Measurements from ENCODE around the gene ZSCAN18. TPM values are rescaled to one million over a fixed set of nuclear protein-coding genes. Genes with fewer than 3 reads are reported as not detected.

ZSCAN18 gene
- total RNA-seq, 3 donors from 2014 or later (not counting 1 experiment from before 2014, with no cell fraction given), result 29.9 to 42.7 (median 35.9) TPM

DNA sequence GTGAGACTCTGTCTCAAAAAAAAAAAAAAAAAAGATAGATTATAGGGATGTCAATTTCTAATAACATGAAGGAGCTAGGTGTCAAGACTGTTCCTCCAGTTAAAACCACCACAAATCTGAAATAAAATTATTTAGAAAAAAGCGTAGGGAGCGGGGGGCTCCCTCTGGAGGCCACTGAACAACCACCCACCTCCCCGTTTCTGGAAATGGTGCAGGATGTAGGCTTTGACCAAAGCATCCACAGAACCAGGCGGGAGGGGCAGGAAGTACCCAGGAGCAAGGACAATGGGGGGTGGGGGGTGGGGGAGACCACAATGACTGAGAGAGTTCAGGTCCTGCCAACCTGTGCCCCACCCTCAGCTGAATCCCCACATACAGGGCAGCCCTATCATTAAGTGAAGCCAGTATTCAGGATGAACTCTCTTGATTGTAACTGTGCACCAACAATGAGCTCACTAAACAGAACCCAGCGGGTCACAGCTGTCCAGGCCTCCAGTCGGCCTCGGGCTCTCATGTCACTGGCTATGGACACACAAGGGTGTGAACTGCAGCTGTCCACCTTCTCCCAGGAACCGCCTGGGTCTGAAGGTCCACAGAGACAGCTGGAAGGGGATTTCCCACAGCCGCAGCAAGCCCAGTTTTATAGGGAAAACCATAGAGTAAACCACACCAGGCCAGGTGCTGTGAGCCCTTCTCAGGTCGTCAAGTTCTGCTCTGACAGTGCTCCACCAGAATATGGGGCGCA lies 6.6 kb downstream of the ZSCAN18 start:
- H3K9me3 Mint-ChIP-seq, result peaks cover 3 to 4% of the 10 kb centered on the region in 2 donors
- 88% methylated on average over 9 of the region's 11 CpGs for WGBS (ENCODE audit: insufficient coverage)
- H3K27me3 Mint-ChIP-seq (ENCODE audit: low read depth in 2 of 2), result no peaks in the 10 kb centered on the region
- peak overlapping the region in 1 of 2 donors; percentile 62 for H3K27ac Mint-ChIP-seq
- H3K27me3 ChIP-seq (ENCODE audit: control insufficient read depth, insufficient read depth, low read length), result no peaks in the 10 kb centered on the region
- ATAC-seq (no peak), DNase-seq (no peak)
- intact Hi-C loops (cut with micrococcal nuclease), result no loop called here
- H3K27ac ChIP-seq (ENCODE audit: low read length), result no peak overlapping the region
- TF ChIP-seq, protein P1, sequence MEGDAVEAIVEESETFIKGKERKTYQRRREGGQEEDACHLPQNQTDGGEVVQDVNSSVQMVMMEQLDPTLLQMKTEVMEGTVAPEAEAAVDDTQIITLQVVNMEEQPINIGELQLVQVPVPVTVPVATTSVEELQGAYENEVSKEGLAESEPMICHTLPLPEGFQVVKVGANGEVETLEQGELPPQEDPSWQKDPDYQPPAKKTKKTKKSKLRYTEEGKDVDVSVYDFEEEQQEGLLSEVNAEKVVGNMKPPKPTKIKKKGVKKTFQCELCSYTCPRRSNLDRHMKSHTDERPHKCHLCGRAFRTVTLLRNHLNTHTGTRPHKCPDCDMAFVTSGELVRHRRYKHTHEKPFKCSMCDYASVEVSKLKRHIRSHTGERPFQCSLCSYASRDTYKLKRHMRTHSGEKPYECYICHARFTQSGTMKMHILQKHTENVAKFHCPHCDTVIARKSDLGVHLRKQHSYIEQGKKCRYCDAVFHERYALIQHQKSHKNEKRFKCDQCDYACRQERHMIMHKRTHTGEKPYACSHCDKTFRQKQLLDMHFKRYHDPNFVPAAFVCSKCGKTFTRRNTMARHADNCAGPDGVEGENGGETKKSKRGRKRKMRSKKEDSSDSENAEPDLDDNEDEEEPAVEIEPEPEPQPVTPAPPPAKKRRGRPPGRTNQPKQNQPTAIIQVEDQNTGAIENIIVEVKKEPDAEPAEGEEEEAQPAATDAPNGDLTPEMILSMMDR (IDR thresholded peaks at IDR 0.05), result no peak
- H3K9me3 ChIP-seq (ENCODE audit: control insufficient read depth, insufficient read depth, low read length), result peaks cover 53% of the 10 kb centered on the region
- no peaks in the 10 kb centered on the region for H3K36me3 Mint-ChIP-seq
- peaks cover 0 to 10% of the 10 kb centered on the region in 2 donors for H3K4me1 Mint-ChIP-seq
- H3K4me1 ChIP-seq (ENCODE audit: control insufficient read depth, insufficient read depth, low read length), result no peaks in the 10 kb centered on the region
- no peak overlapping the region for H3K4me3 Mint-ChIP-seq
- H3K4me3 ChIP-seq (ENCODE audit: low read length), result no peak overlapping the region
- H3K36me3 ChIP-seq (ENCODE audit: control insufficient read depth, insufficient read depth, low read length), result no peaks in the 10 kb centered on the region

DNA sequence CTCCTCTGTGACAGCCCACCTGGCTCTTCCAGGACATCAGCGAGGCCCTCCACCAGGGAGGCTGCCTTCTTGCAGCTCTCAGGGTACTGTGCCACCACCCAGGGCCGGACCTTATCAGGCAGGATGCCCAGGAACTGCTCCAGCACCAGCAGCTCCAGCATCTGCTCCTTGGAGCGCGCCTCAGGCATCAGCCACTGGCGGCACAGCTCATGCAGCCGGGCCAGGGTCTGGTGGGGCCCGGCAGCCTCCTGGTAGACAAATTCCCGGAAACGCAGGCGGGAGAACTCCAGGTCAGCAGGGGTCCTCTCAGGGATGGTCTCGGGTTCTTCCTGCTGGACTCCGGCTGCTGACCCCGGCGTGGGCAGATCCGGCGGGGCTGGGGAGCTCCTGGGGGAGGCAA lies 8.2 kb downstream of the ZSCAN18 start:
- no peak for ATAC-seq
- H3K36me3 ChIP-seq (ENCODE audit: control insufficient read depth, insufficient read depth, low read length), result no peaks in the 10 kb centered on the region
- no peak overlapping the region for H3K27ac ChIP-seq (ENCODE audit: low read length)
- peaks cover 3 to 4% of the 10 kb centered on the region in 2 donors for H3K9me3 Mint-ChIP-seq
- H3K4me1 Mint-ChIP-seq, result peaks cover 0 to 5% of the 10 kb centered on the region in 2 donors
- no peaks in the 10 kb centered on the region for H3K27me3 ChIP-seq (ENCODE audit: control insufficient read depth, insufficient read depth, low read length)
- H3K27ac Mint-ChIP-seq, result no peak overlapping the region
- H3K4me3 Mint-ChIP-seq, result no peak overlapping the region
- no peaks in the 10 kb centered on the region for H3K36me3 Mint-ChIP-seq
- peaks cover 55% of the 10 kb centered on the region for H3K9me3 ChIP-seq (ENCODE audit: control insufficient read depth, insufficient read depth, low read length)
- H3K4me1 ChIP-seq (ENCODE audit: control insufficient read depth, insufficient read depth, low read length), result no peaks in the 10 kb centered on the region
- TF ChIP-seq, protein P1 (IDR thresholded peaks at IDR 0.05), result no peak
- H3K27me3 Mint-ChIP-seq (ENCODE audit: low read depth in 2 of 2), result no peaks in the 10 kb centered on the region
- WGBS (ENCODE audit: insufficient coverage), result 95% methylated on average over 16 of the region's 16 CpGs
- no peak overlapping the region for H3K4me3 ChIP-seq (ENCODE audit: low read length)
- intact Hi-C loops (cut with micrococcal nuclease), result no loop called here
- no peak for DNase-seq

- intact Hi-C loops (cut with micrococcal nuclease), result no loop called here
- Mint-ChIP-seq H3K4me3 (no peak overlapping the region), H3K36me3 (peaks cover 6% of the 10 kb centered on the region), H3K4me1 (peaks cover 0 to 4% of the 10 kb centered on the region in 2 donors), H3K27me3 (ENCODE audit: low read depth in 2 of 2) (no peaks in the 10 kb centered on the region), H3K27ac (no peak overlapping the region), H3K9me3 (peaks cover 5 to 6% of the 10 kb centered on the region in 2 donors)
- no peaks in the 10 kb centered on the region for H3K27me3 ChIP-seq (ENCODE audit: control insufficient read depth, insufficient read depth, low read length)
- no peaks in the 10 kb centered on the region for H3K4me1 ChIP-seq (ENCODE audit: control insufficient read depth, insufficient read depth, low read length)
- no peak overlapping the region for H3K27ac ChIP-seq (ENCODE audit: low read length)
- peaks cover 57% of the 10 kb centered on the region for H3K9me3 ChIP-seq (ENCODE audit: control insufficient read depth, insufficient read depth, low read length)
- no peak overlapping the region for H3K4me3 ChIP-seq (ENCODE audit: low read length)
- no peak for ATAC-seq
- WGBS (ENCODE audit: insufficient coverage), result 96% methylated on average over 9 of the region's 13 CpGs
- no peak for DNase-seq
- TF ChIP-seq, protein P1 (IDR thresholded peaks at IDR 0.05), result no peak
- no peaks in the 10 kb centered on the region for H3K36me3 ChIP-seq (ENCODE audit: control insufficient read depth, insufficient read depth, low read length)
Measured at GRCh38 chr19:58088521-58089052, 9.4 kb downstream of the ZSCAN18 start.
